VCaP (cell line): ENCODE data around the gene HKDC1.
"Not testable (repeated sequence)": the region's sequence is repeated elsewhere in the genome, so short reads cannot be mapped to it uniquely, and the experiment has no call there.

Source experiments
- H3K27ac ChIP-seq: fragments of 450-650 bp; 2 replicates; pipeline ENCODE4 v1.5.1; 2017
- CTCF ChIP-seq: fragments of 450-650 bp; conservative IDR thresholded peaks from 2 replicates; pipeline ENCODE4 v1.5.1; 2017; ENCODE audit warnings: mild to moderate bottlenecking, moderate library complexity

HKDC1 gene

GRCh38 chr10:69246036-69246435, 25.9 kb downstream of the HKDC1 start:
- no peak for TF ChIP-seq CTCF
- no peak overlapping the region for H3K27ac ChIP-seq

GRCh38 chr10:69246581-69247312, 26.6 kb downstream of the HKDC1 start:
- no peak for TF ChIP-seq CTCF
- no peak overlapping the region for H3K27ac ChIP-seq

GRCh38 chr10:69247313-69247710, 27.2 kb downstream of the HKDC1 start:
- H3K27ac ChIP-seq, result no peak overlapping the region
- TF ChIP-seq CTCF, result no peak

GRCh38 chr10:69248117-69248730, 28.1 kb downstream of the HKDC1 start:
- H3K27ac ChIP-seq, result no peak overlapping the region
- no peak for TF ChIP-seq CTCF

GRCh38 chr10:69250041-69250440, 29.9 kb downstream of the HKDC1 start:
- no peak for TF ChIP-seq CTCF

GRCh38 chr10:69251417-69251816, 31.3 kb downstream of the HKDC1 start:
- not testable (repeated sequence) for H3K27ac ChIP-seq

More at GRCh38 chr10:69250041-69250440, 29.9 kb downstream of the HKDC1 start:
- H3K27ac ChIP-seq, result no peak overlapping the region

- H3K27ac ChIP-seq, result no peak overlapping the region
- no peak for TF ChIP-seq CTCF
These were observed 33.0 kb downstream of the HKDC1 start for GRCh38 chr10:69253171-69253570.

GRCh38 chr10:69254877-69255276, 34.7 kb downstream of the HKDC1 start:
- no peak overlapping the region for H3K27ac ChIP-seq
- no peak for TF ChIP-seq CTCF
